ENCODE results near the gene NELL1. TPM values are rescaled to one million over a fixed set of nuclear protein-coding genes. Genes with fewer than 3 reads are reported as not detected.

Gene NELL1
- polyA plus RNA-seq, 1 experiment = not detected

DNA sequence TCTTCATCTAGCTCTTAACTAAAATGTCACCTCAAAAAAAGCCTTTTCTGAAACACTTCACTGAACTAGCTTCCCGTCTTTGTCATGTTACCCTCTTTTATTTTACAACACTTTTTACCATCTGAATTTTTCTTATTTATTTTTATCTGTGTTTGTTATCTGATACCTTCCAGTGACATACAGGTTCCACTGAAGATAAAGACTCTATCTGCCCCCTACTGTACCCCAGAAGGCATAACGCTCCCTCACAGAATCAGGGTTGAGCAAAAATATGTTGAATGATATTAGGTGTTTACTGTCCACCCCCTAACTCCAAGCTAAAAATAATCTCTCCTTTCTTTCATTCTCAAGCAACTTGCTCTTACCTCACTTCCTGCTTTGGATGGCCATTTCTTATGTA lies 654.2 kb downstream of the NELL1 start:
- Histone ChIP-seq H3K9me3 (ENCODE audit: control insufficient read depth, insufficient read depth, low read length) (peaks cover 8% of the 10 kb centered on the region; the same call in 1 of the 2 replicates), H3K27ac (ENCODE audit: low read depth, low read length) (no peak overlapping the region), H3K4me3 (ENCODE audit: low read depth, low read length) (no peak overlapping the region), H3K27me3 (ENCODE audit: control insufficient read depth, insufficient read depth, low read length) (no peaks in the 10 kb centered on the region)
- TF ChIP-seq, protein P1, sequence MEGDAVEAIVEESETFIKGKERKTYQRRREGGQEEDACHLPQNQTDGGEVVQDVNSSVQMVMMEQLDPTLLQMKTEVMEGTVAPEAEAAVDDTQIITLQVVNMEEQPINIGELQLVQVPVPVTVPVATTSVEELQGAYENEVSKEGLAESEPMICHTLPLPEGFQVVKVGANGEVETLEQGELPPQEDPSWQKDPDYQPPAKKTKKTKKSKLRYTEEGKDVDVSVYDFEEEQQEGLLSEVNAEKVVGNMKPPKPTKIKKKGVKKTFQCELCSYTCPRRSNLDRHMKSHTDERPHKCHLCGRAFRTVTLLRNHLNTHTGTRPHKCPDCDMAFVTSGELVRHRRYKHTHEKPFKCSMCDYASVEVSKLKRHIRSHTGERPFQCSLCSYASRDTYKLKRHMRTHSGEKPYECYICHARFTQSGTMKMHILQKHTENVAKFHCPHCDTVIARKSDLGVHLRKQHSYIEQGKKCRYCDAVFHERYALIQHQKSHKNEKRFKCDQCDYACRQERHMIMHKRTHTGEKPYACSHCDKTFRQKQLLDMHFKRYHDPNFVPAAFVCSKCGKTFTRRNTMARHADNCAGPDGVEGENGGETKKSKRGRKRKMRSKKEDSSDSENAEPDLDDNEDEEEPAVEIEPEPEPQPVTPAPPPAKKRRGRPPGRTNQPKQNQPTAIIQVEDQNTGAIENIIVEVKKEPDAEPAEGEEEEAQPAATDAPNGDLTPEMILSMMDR (IDR thresholded peaks at IDR 0.05; ENCODE audit: low read depth, low read length) = no peak
- no peak for DNase-seq (ENCODE audit: low read depth, low spot score)
- ChIA-PET CTCF (no interaction called here), POLR2A (no interaction called here)

DNA sequence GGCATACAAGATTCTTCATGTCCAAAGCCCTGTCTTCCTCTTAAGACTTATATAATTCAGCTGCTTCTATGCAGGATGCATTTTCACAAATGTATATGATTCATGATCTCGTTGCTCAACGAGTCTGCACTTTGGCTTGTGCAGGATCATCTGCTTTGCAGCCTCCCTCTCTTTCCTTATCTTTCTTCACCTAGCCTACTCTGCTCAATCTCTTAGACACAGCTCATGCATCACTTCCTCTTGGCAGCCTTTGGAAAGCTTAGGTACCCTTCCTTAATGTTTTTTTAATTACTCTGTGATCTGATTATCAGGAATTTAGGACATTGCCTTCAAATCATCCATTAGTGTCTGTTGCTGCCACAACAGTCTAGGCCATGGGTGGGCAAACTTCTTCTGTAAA lies 673.8 kb downstream of the NELL1 start:
- CTCF ChIA-PET = no interaction called here

GRCh38 chr11:21346361-21346760 lies 677.0 kb downstream of the NELL1 start:
- H3K9me3 ChIP-seq (ENCODE audit: control insufficient read depth, insufficient read depth, low read length) = no peaks in the 10 kb centered on the region; the same call in 1 of the 2 replicates
- TF ChIP-seq, protein P1 (IDR thresholded peaks at IDR 0.05; ENCODE audit: low read depth, low read length) = no peak
- POLR2A ChIA-PET = no interaction called here
- no peaks in the 10 kb centered on the region for H3K27me3 ChIP-seq (ENCODE audit: control insufficient read depth, insufficient read depth, low read length)
- H3K4me3 ChIP-seq (ENCODE audit: low read depth, low read length) = no peak overlapping the region
- CTCF ChIA-PET = no interaction called here
- DNase-seq (ENCODE audit: low read depth, low spot score) = no peak
- no peak overlapping the region for H3K27ac ChIP-seq (ENCODE audit: low read depth, low read length)

More for the DNA sequence above, 673.8 kb downstream of the NELL1 start:
- POLR2A ChIA-PET = no interaction called here
- Histone ChIP-seq H3K4me3 (ENCODE audit: low read depth, low read length) (no peak overlapping the region), H3K9me3 (ENCODE audit: control insufficient read depth, insufficient read depth, low read length) (peaks cover 4% of the 10 kb centered on the region), H3K27ac (ENCODE audit: low read depth, low read length) (no peak overlapping the region), H3K27me3 (ENCODE audit: control insufficient read depth, insufficient read depth, low read length) (no peaks in the 10 kb centered on the region)
- TF ChIP-seq, protein P1 (IDR thresholded peaks at IDR 0.05; ENCODE audit: low read depth, low read length) = no peak
- DNase-seq (ENCODE audit: low read depth, low spot score) = no peak

- no peak for DNase-seq (ENCODE audit: low read depth, low spot score)
- H3K4me3 ChIP-seq (ENCODE audit: low read depth, low read length) = no peak overlapping the region
- H3K27ac ChIP-seq (ENCODE audit: low read depth, low read length) = no peak overlapping the region
- ChIA-PET CTCF (no interaction called here), POLR2A (no interaction called here)
- TF ChIP-seq, protein P1 (IDR thresholded peaks at IDR 0.05; ENCODE audit: low read depth, low read length) = no peak
- H3K27me3 ChIP-seq (ENCODE audit: control insufficient read depth, insufficient read depth, low read length) = no peaks in the 10 kb centered on the region
- H3K9me3 ChIP-seq (ENCODE audit: control insufficient read depth, insufficient read depth, low read length) = no peaks in the 10 kb centered on the region
Observed at GRCh38 chr11:21350613-21351012, 681.2 kb downstream of the NELL1 start.

DNA sequence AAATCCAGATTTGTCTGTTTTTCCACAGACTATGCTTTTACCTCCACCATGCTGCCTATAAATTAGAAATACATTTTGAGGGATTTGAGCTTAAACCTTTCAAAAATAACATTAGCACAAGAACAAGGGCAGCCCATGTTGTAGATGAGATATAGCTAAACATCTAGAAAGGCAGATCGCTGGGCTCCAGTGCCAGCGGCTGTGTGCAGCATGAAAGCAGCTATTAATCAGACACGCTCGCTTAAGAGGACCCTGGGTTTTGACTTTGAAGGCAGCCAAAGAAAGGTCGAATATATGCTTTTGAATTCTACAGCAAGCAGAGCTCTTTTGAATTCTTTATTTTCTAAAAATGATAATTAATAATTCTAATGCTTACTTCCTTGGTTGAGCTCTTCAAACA lies 684.0 kb downstream of the NELL1 start:
- TF ChIP-seq, protein P1 (IDR thresholded peaks at IDR 0.05; ENCODE audit: low read depth, low read length) = no peak
- ChIA-PET POLR2A (no interaction called here), CTCF (no interaction called here)
- no peak for DNase-seq (ENCODE audit: low read depth, low spot score)
- no peak overlapping the region for H3K4me3 ChIP-seq (ENCODE audit: low read depth, low read length)
- H3K9me3 ChIP-seq (ENCODE audit: control insufficient read depth, insufficient read depth, low read length) = no peaks in the 10 kb centered on the region; the same call in 1 of the 2 replicates
- H3K27ac ChIP-seq (ENCODE audit: low read depth, low read length) = no peak overlapping the region
- no peaks in the 10 kb centered on the region for H3K27me3 ChIP-seq (ENCODE audit: control insufficient read depth, insufficient read depth, low read length)
